OCI-LY7 (cell line): ENCODE data around the gene FUBP3.

Source experiments
- CTCF ChIP-seq: fragments of 200-600 bp; sonication (generic); conservative IDR thresholded peaks from 2 replicates; pipeline ENCODE4 v1.5.1; 2014; ENCODE audit warnings: mild to moderate bottlenecking, antibody characterized with exemption, low read length, moderate library complexity, mixed read lengths
- EZH2phosphoT487 ChIP-seq: fragments of 200-600 bp; sonication (generic); IDR thresholded peaks from 2 replicates; pipeline ENCODE4 v1.6.1; 2018; ENCODE audit warnings: low read depth, borderline replicate concordance, mild to moderate bottlenecking, mixed run types, antibody characterized with exemption, low read length, moderate library complexity, mixed read lengths

- TF ChIP-seq CTCF = no peak
- no peak for TF ChIP-seq EZH2phosphoT487
These were observed 85.1 kb downstream of the FUBP3 start, which contains the start of gene PRDM12 for GRCh38 chr9:130664251-130665028.
